Kidney (tissue), 14 donors: ENCODE results near the gene SOX1. TPM values are rescaled to one million over a fixed set of nuclear protein-coding genes. Genes with fewer than 3 reads are reported as not detected.

ENCODE experiments used
- DNase-seq, 5 donors: peaks; one replicate each; pipeline ENCODE4 v3.0.0-alpha.2; 2013 to 2020
- FAIRE-seq: peaks from 2 replicates; lab custom pipeline; 2012; peaks lifted over from hg19 to GRCh38; lab: Jason Lieb, UNC
- H3K27ac ChIP-seq, 2 donors: one replicate each; pipeline ENCODE4 v1.7.0; 2013; ENCODE audit warnings: low read depth in 2 of 2, low read length in 2 of 2, inconsistent platforms in 1 of 2
- H3K27me3 ChIP-seq: one replicate; pipeline ENCODE4 v1.7.1; 2013; ENCODE audit warnings: low read length, inconsistent platforms; ENCODE audit not compliant: control insufficient read depth, insufficient read depth
- H3K36me3 ChIP-seq, 3 donors: one replicate each; pipeline versions ENCODE4 v1.7.0 to v1.7.1; 2013; ENCODE audit warnings: low read length in 3 of 3, control low read depth in 1 of 3, inconsistent platforms in 1 of 3; ENCODE audit not compliant: insufficient read depth in 3 of 3, control insufficient read depth in 2 of 3
- H3K4me1 ChIP-seq, 3 donors: one replicate each; pipeline versions ENCODE4 v1.7.0 to v1.7.1; 2013; ENCODE audit warnings: low read length in 3 of 3, inconsistent platforms in 1 of 3, low read depth in 1 of 3; ENCODE audit not compliant: control insufficient read depth in 2 of 3, insufficient read depth in 2 of 3
- H3K4me3 ChIP-seq, 3 donors: one replicate each; pipeline versions ENCODE4 v1.7.0 to v1.8.1; 2013; ENCODE audit warnings: low read length in 3 of 3, control low read depth in 1 of 3, inconsistent platforms in 1 of 3
- H3K9ac ChIP-seq, 3 donors: one replicate each; pipeline versions ENCODE4 v1.7.0 to v1.7.1; 2013; ENCODE audit warnings: low read length in 3 of 3, control low read depth in 1 of 3, inconsistent platforms in 1 of 3
- H3K9me3 ChIP-seq, 3 donors: one replicate each; pipeline versions ENCODE4 v1.7.0 to v1.7.1; 2013; ENCODE audit warnings: low read length in 3 of 3, control low read depth in 1 of 3, inconsistent platforms in 1 of 3; ENCODE audit not compliant: control insufficient read depth in 2 of 3, insufficient read depth in 1 of 3
- CTCF ChIP-seq: IDR thresholded peaks from 3 replicates; pipeline ENCODE4 v1.5.1; 2012; ENCODE audit warnings: mild to moderate bottlenecking, moderate library complexity, borderline replicate concordance; ENCODE audit not compliant: insufficient read depth; ENCODE audit errors: extremely low read depth
- intact Hi-C: fragments of 100-400 bp; cut with DNase I; formaldehyde crosslinking; loops from one replicate; pipeline ENCODE4 v1.11.1; 2022
- polyA plus RNA-seq: library from polyadenylated mRNA; stranded (reverse); fragments of 350-450 nt; fragmentation: Illumina TruSeq; extraction: RNeasy Lipid Tissue Mini Kit (QIAGEN cat#74804); gene quantifications from one replicate; pipeline ENCODE4 v1.2.3, GENCODE V29; 2014; ENCODE audit warnings: low read depth, low replicate concordance; ENCODE audit not compliant: insufficient read depth
- total RNA-seq: library from RNA; stranded (reverse); fragmentation: NEBNext Ultra II Directional; extraction: Animal tissue kit (Norgen Biotek cat#: 25700); gene quantifications from one replicate; pipeline ENCODE4 v1.2.1, GENCODE V29; 2021
- donor health status: control.
- donor health status: control.
- donor health status: control.
- donor health status: control.
- donor health status: control.
- donor health status: DM: yes; HTN: yes; CAD: no.
- donor health status: Normal renal cell carcinoma (clear cell type).

SOX1 gene
- total and polyA plus RNA-seq, 2 donors from 2014 or later: not detected

- Histone ChIP-seq H3K4me3 (no peak overlapping the region), H3K9ac (no peak overlapping the region), H3K4me1 (no peaks in the 10 kb centered on the region), H3K27ac (no peak overlapping the region), H3K36me3 (no peaks in the 10 kb centered on the region), H3K27me3 (peaks cover 59% of the 10 kb centered on the region), H3K9me3 (no peaks in the 10 kb centered on the region)
- intact Hi-C loops: no loop called here
- no peak for FAIRE-seq
- TF ChIP-seq CTCF: no peak
- no peak for DNase-seq
Observed at GRCh38 chr13:112107289-112107688, 40.3 kb downstream of the SOX1 start.

GRCh38 chr13:112110479-112110878 is 43.5 kb downstream of the SOX1 start:
- TF ChIP-seq CTCF: no peak
- Histone ChIP-seq H3K27me3 (peaks cover 51% of the 10 kb centered on the region), H3K9me3 (no peaks in the 10 kb centered on the region), H3K4me1 (no peaks in the 10 kb centered on the region), H3K27ac (no peak overlapping the region), H3K36me3 (no peaks in the 10 kb centered on the region), H3K4me3 (no peak overlapping the region), H3K9ac (no peak overlapping the region)
- FAIRE-seq (no peak), DNase-seq (no peak)
- intact Hi-C loops: no loop called here

- intact Hi-C loops: no loop called here
- H3K27me3 ChIP-seq: peaks cover 43% of the 10 kb centered on the region
- no peak for TF ChIP-seq CTCF
Observed at GRCh38 chr13:112111239-112111857, 44.4 kb downstream of the SOX1 start.

More at GRCh38 chr13:112111239-112111857, 44.4 kb downstream of the SOX1 start:
- no peaks in the 10 kb centered on the region for H3K9me3 ChIP-seq
- no peaks in the 10 kb centered on the region for H3K4me1 ChIP-seq
- no peak overlapping the region for H3K9ac ChIP-seq
- H3K27ac ChIP-seq: no peak overlapping the region
- no peak for DNase-seq
- H3K4me3 ChIP-seq: no peak overlapping the region
- FAIRE-seq: no peak
- H3K36me3 ChIP-seq: no peaks in the 10 kb centered on the region
